ENCODE results near the gene CEP170B. TPM values are rescaled to one million over a fixed set of nuclear protein-coding genes. Genes with fewer than 3 reads are reported as not detected.

CEP170B gene
- total and polyA plus RNA-seq, 2 of the 8 experiments (the other 6 are each of a cell fraction or from before 2014, with no cell fraction given) = 9.1 to 33.8 TPM

DNA sequence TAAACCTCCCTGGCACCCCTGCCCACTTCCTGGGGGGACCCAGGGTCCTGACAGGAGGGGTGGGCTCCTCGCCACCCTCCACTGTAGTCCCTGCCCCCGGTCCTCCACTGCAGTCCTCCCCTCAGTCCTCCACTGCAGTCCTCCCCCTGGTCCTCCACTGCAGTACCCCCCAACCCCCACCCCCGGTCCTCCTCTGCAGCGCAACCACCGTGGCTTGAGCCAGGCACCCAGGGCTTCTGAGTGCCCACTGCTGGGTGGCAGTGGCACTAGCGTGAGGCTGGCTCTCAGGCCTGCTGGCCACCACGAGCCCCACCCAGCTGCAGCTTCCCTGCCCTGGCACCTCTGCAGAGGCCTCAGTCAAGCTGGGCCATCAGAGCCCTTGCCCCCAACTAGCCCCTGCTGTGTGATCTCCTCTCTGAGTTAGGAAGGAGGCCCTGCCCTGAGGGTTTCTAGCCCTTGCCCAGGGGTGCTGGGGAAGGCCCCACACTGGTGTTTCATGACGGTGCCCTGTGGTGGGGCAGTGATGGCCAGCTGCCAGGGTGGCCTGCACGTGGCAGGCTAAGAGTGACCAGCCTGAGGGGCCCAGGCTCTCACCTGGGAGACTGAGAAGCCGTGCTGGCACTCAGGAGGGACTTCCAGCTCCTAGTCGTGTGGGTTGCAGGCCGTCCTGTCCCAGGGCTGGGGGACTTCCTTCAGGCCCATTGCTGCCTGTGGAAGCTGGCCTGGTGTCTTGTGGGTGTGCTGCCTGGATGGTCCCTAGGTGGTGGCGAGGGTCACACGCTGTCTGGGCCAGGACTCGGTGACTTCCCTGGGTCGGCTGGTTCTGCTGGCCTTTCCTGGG is 9.7 kb downstream of the CEP170B start:
- Histone ChIP-seq H3K23me2 (ENCODE audit: low read depth, low read length) (peaks cover 6% of the 10 kb centered on the region; the same call in 1 of the 2 replicates), H3K27ac (ENCODE audit: low read depth, low read length) (no peak overlapping the region), H3K4ac (replicated peaks; ENCODE audit: insufficient read length, low read depth, low read length) (no peak overlapping the region), H3K18ac (ENCODE audit: extremely low read depth, low read length) (no peak overlapping the region), H2AFZ (ENCODE audit: low read length) (no peak overlapping the region), H3K79me1 (ENCODE audit: low read depth, low read length) (peaks cover 19% of the 10 kb centered on the region), H2BK12ac (ENCODE audit: low read depth, low read length) (0 out of 2 replicates have a peak overlapping the region, but pooled peaks have one; percentile 39), H4K8ac (ENCODE audit: extremely low read depth, insufficient read depth, low read length) (peak overlapping the region; percentile 68; the same call in 1 of the 2 replicates), H4K91ac (replicated peaks; ENCODE audit: insufficient read length, low read length) (peak overlapping the region; percentile 74), H3K36me3 (ENCODE audit: control insufficient read depth in 2 of 4, insufficient read depth in 4 of 4, low read length in 3 of 4) (no peaks in the 10 kb centered on the region), H3K79me2 (ENCODE audit: control insufficient read depth in 1 of 2, insufficient read depth in 2 of 2, low read length in 2 of 2) (peaks cover 0 to 9% of the 10 kb centered on the region in 2 experiments; a peak in 1 of 4 replicates), H2BK15ac (ENCODE audit: low read length) (peak overlapping the region; percentile 46; the same call in 1 of the 2 replicates), H3K4me1 (replicated peaks in 1 of 4; ENCODE audit: control insufficient read depth in 3 of 4, insufficient read depth in 4 of 4, low read length in 3 of 4) (peaks cover 0 to 25% (median 17%) of the 10 kb centered on the region in 4 experiments; a peak in 6 of 7 replicates), H3K4me2 (ENCODE audit: insufficient read depth in 1 of 2, low read depth in 2 of 2, low read length in 2 of 2) (no peak overlapping the region), H3K14ac (ENCODE audit: insufficient read length) (no peak overlapping the region), H3K27me3 (replicated peaks in 1 of 4; ENCODE audit: control insufficient read depth in 3 of 4, extremely low read depth in 1 of 4, insufficient read depth in 3 of 4, low read length in 3 of 4) (no peaks in the 10 kb centered on the region), H3K56ac (replicated peaks; ENCODE audit: insufficient read length, low read depth, low read length) (no peak overlapping the region), H2BK5ac (ENCODE audit: low read depth, low read length) (peak overlapping the region; percentile 73), H3K9me3 (ENCODE audit: insufficient read depth in 2 of 2, low read depth in 1 of 2, low read length in 1 of 2) (no peaks in the 10 kb centered on the region), H4K20me1 (replicated peaks in 1 of 2; ENCODE audit: control insufficient read depth in 1 of 2, insufficient read depth in 2 of 2, low read length in 2 of 2) (peaks cover 18 to 34% of the 10 kb centered on the region in 2 experiments), H3K4me3 (ENCODE audit: extremely low read depth in 1 of 4, insufficient read depth in 2 of 4, low read depth in 3 of 4, low read length in 4 of 4) (no peak overlapping the region), H4K5ac (ENCODE audit: insufficient read length, low read depth, low read length) (no peak overlapping the region), H2BK120ac (replicated peaks; ENCODE audit: low read depth, low read length) (no peak overlapping the region), H3K23ac (ENCODE audit: insufficient read length) (no peak overlapping the region), H3K9ac (replicated peaks in 1 of 4; ENCODE audit: extremely low read depth in 1 of 4, low read depth in 3 of 4, low read length in 3 of 4) (no peak overlapping the region), H2AK5ac (ENCODE audit: low read depth, low read length) (0 out of 2 replicates have a peak overlapping the region, but pooled peaks have one; percentile 15), H2BK20ac (ENCODE audit: low read length) (no peak overlapping the region)
- WGBS, 2 experiments (ENCODE audit: extremely low coverage in 1 of 2, insufficient coverage in 1 of 2, insufficient read length in 1 of 2, insufficient replicate concordance in 2 of 2, low coverage in 1 of 2, low lambda C conversion rate in 2 of 2, missing lambda C conversion rate in 1 of 2) = 93% methylated on average over 13 of the region's 16 CpGs; no CpG with 5 or more reads in 1 of the 2 experiments
- FAIRE-seq (no peak), DNase-seq (ENCODE audit: low read depth in 1 of 2, low spot score in 2 of 2) (peak in 1 of 2 experiments; percentile 44)
- TF ChIP-seq, protein P1, sequence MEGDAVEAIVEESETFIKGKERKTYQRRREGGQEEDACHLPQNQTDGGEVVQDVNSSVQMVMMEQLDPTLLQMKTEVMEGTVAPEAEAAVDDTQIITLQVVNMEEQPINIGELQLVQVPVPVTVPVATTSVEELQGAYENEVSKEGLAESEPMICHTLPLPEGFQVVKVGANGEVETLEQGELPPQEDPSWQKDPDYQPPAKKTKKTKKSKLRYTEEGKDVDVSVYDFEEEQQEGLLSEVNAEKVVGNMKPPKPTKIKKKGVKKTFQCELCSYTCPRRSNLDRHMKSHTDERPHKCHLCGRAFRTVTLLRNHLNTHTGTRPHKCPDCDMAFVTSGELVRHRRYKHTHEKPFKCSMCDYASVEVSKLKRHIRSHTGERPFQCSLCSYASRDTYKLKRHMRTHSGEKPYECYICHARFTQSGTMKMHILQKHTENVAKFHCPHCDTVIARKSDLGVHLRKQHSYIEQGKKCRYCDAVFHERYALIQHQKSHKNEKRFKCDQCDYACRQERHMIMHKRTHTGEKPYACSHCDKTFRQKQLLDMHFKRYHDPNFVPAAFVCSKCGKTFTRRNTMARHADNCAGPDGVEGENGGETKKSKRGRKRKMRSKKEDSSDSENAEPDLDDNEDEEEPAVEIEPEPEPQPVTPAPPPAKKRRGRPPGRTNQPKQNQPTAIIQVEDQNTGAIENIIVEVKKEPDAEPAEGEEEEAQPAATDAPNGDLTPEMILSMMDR (IDR thresholded peaks at IDR 0.05; ENCODE audit: control extremely low read depth in 1 of 3, insufficient read depth in 1 of 3, low read depth in 1 of 3, low read length in 3 of 3) = no peak
- no peak for TF ChIP-seq TBP (IDR thresholded peaks at IDR 0.05; ENCODE audit: low read depth, low read length)
- no peak for TF ChIP-seq EZH2 (IDR thresholded peaks at IDR 0.05; ENCODE audit: low read depth, low read length, severe bottlenecking)
- TF ChIP-seq SP1 (IDR thresholded peaks at IDR 0.05; ENCODE audit: low read depth, low read length) = no peak
- TF ChIP-seq SRF (IDR thresholded peaks at IDR 0.05; ENCODE audit: low read depth, low read length) = no peak
- TF ChIP-seq CHD2 (IDR thresholded peaks at IDR 0.05; ENCODE audit: low read length) = no peak
- no peak for TF ChIP-seq CBX8 (IDR thresholded peaks at IDR 0.05; ENCODE audit: borderline replicate concordance, low read depth, low read length)
- TF ChIP-seq HDAC6 (IDR thresholded peaks at IDR 0.05; ENCODE audit: low read depth, low read length) = no peak
- ChIA-PET POLR2A (ENCODE audit: partially characterized antibody) (interaction anchor here (1.3 to 3.6 kb wide), 5 partner anchors 8 to 21 kb away, joined by 3 to 16 read pairs (median 4); partner anchors contain the start of gene CEP170B), CTCF (ENCODE audit: partially characterized antibody) (interaction anchor here (0.9 to 2.4 kb wide), 3 partner anchors 11 to 76 kb away, joined by 3 to 8 read pairs (median 6); no protein-coding TSS in a partner anchor)

Data from H1 (cell line).